Activated naive CD8-positive, alpha-beta T cell treated with anti-CD3 and anti-CD28 coated beads, Interleukin-2, amount 50 U/mL, for 24 hours (primary cell): Measurements from ENCODE around the gene SLC39A2.
"Not testable (repeated sequence)": the region's sequence is repeated elsewhere in the genome, so short reads cannot be mapped to it uniquely, and the experiment has no call there.

Source experiments
- ATAC-seq: fragments of 150-1000 bp; cut with Tn5 transposase; one replicate; pipeline ENCODE4 v1.10.0; 2021
- DNase-seq: peaks from one replicate; pipeline ENCODE4 v3.0.0; 2021
- H3K27ac Mint-ChIP-seq: one replicate; pipeline ENCODE4 v1.8.0; 2021; ENCODE audit warnings: mild to moderate bottlenecking, mixed read lengths
- H3K27me3 Mint-ChIP-seq: one replicate; pipeline ENCODE4 v1.8.0; 2021; ENCODE audit warnings: mixed read lengths
- H3K36me3 Mint-ChIP-seq: one replicate; pipeline ENCODE4 v1.8.0; 2021; ENCODE audit warnings: low read depth, mixed read lengths
- H3K4me1 Mint-ChIP-seq: one replicate; pipeline ENCODE4 v1.8.0; 2021; ENCODE audit warnings: mixed read lengths
- H3K4me3 Mint-ChIP-seq: one replicate; pipeline ENCODE4 v1.8.0; 2021; ENCODE audit warnings: mild to moderate bottlenecking, moderate library complexity, mixed read lengths
- H3K9me3 Mint-ChIP-seq: one replicate; pipeline ENCODE4 v1.8.0; 2021; ENCODE audit warnings: mixed read lengths

Gene SLC39A2, protein sequence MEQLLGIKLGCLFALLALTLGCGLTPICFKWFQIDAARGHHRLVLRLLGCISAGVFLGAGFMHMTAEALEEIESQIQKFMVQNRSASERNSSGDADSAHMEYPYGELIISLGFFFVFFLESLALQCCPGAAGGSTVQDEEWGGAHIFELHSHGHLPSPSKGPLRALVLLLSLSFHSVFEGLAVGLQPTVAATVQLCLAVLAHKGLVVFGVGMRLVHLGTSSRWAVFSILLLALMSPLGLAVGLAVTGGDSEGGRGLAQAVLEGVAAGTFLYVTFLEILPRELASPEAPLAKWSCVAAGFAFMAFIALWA

DNA sequence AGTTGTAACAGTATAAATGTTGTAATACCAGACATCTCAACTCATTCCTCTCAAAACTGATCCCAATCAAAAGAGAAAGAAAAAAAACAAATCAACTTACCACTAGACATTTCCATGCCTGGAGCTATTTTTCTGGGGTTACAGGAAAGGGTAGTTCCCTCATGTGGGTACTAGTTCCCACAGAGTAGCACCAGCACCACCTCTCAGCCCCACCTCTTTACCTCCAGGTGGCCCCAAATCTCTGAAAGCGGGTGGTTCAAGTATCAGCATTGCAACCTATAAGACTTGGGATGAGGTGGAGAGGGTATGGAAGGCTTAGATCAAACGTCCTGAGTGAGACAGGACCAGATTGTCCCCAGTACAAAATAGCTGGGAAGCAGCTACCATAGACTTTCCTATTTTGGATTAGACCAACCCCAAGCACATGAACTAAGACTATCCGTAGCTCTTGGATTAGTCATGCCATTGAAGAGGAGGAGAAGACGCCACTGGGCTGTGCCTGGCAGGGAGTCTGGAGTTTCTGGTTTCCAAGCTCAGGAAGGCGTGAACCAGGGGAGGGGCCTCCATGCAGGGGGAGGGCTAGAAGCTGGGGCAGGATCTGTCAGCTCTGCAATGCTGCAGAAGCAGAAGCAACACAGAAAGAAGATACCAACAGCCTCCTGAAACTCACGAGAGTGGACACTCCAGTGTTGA, at the start of gene SLC39A2:
SLC39A2 (plus strand) TSS at position 620 of the 693 bp plus-strand sequence. CDS start 154 bp downstream, outside the sequence.
- DNase-seq: no peak
- Mint-ChIP-seq H3K4me1 (no peaks in the 10 kb centered on the region), H3K27me3 (no peaks in the 10 kb centered on the region), H3K27ac (no peak within 1 kb of the TSS), H3K36me3 (peaks cover 28% of the 10 kb centered on the region), H3K4me3 (no peak within 1 kb of the TSS), H3K9me3 (no peaks in the 10 kb centered on the region)
- ATAC-seq: no peak

- H3K4me1 Mint-ChIP-seq, H3K27ac Mint-ChIP-seq, ATAC-seq, H3K36me3 Mint-ChIP-seq, H3K4me3 Mint-ChIP-seq, DNase-seq, H3K9me3 Mint-ChIP-seq: not testable (repeated sequence)
- peaks cover 11% of the 10 kb centered on the region for H3K27me3 Mint-ChIP-seq
Measured at GRCh38 chr14:20954736-20955537, 44.2 kb upstream of the SLC39A2 start, which contains the start of gene RNASE2. TSS of gene RNASE2 (plus strand) at chr14:20955487. CDS start at chr14:20955772, 285 bp downstream.

DNA sequence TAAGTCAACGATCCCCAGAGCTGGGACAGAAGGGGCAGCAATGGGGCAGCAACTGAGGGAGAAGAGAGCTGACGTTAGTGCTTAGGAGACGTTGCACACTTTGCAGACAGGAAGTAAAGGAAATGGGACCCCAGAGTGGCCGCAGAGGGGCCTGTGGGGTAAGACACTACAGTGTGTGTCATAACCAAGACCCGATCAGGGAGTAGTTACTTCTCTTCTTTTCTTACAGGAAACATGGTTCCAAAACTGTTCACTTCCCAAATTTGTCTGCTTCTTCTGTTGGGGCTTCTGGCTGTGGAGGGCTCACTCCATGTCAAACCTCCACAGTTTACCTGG, 43.6 kb upstream of the SLC39A2 start:
- H3K4me3 Mint-ChIP-seq, H3K27me3 Mint-ChIP-seq, H3K36me3 Mint-ChIP-seq, ATAC-seq, H3K27ac Mint-ChIP-seq, DNase-seq, H3K9me3 Mint-ChIP-seq, H3K4me1 Mint-ChIP-seq: not testable (repeated sequence)

- DNase-seq: no peak
- Mint-ChIP-seq H3K27me3 (peaks cover 8% of the 10 kb centered on the region), H3K4me3 (no peak overlapping the region), H3K9me3 (no peaks in the 10 kb centered on the region), H3K36me3 (no peaks in the 10 kb centered on the region), H3K4me1 (peaks cover 16% of the 10 kb centered on the region), H3K27ac (no peak overlapping the region)
- ATAC-seq: no peak
Measured at GRCh38 chr14:20956376-20956976, 42.6 kb upstream of the SLC39A2 start.

DNA sequence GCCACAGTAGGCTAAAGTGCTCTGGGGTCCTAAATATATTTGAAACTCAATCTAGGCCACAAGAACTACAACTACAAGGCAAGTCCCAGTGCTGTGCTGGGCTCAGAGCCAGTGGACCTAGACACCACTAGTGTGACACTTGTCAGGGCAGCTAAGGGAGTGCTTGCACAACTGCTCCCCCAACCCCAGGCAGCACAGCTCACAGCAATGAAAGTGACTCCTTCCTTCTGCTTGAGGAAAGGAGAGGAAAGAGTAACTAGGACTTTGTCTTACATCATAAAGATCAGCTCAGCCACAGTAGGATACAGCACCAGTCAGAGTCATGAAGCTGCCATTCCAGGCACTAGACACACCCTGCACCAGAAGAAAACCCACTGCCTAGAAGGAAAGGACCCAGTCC, 40.1 kb upstream of the SLC39A2 start:
- not testable (repeated sequence) for H3K27ac Mint-ChIP-seq, H3K36me3 Mint-ChIP-seq, ATAC-seq, H3K4me3 Mint-ChIP-seq, H3K9me3 Mint-ChIP-seq, DNase-seq
- Mint-ChIP-seq H3K27me3 (peaks cover 11% of the 10 kb centered on the region), H3K4me1 (peaks cover 20% of the 10 kb centered on the region)

- Mint-ChIP-seq H3K36me3 (no peaks in the 10 kb centered on the region), H3K4me1 (peaks cover 12% of the 10 kb centered on the region), H3K27me3 (peaks cover 43% of the 10 kb centered on the region), H3K27ac (no peak overlapping the region), H3K9me3 (no peaks in the 10 kb centered on the region), H3K4me3 (no peak overlapping the region)
- ATAC-seq: no peak
- DNase-seq: no peak
Measured at GRCh38 chr14:20969336-20969735, 29.8 kb upstream of the SLC39A2 start.

DNA sequence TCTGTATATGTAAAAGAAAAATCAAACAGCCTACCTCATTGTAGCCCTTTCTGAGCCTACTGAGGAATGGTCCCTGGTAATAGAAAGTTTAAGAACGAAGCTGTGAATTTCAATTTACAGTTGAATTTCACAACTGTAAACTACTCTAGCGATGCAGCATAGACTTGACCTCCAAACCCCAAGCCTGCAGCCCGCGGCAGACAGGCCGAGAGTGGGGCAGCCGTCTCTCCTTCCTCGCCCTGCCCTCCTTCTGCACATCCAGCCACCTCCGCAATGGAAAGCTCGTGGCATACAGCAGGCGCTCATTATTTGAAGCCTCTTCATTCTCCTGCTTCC, 28.5 kb upstream of the SLC39A2 start:
- ATAC-seq (no peak), DNase-seq (no peak)
- peak overlapping the region; percentile 85 for H3K4me3 Mint-ChIP-seq
- no peak overlapping the region for H3K27ac Mint-ChIP-seq
- H3K36me3 Mint-ChIP-seq: no peaks in the 10 kb centered on the region
- peaks cover 12% of the 10 kb centered on the region for H3K4me1 Mint-ChIP-seq
- H3K9me3 Mint-ChIP-seq: no peaks in the 10 kb centered on the region
- H3K27me3 Mint-ChIP-seq: peaks cover 36% of the 10 kb centered on the region

- DNase-seq (peak; percentile 85), ATAC-seq (peak; percentile 93)
- no peaks in the 10 kb centered on the region for H3K9me3 Mint-ChIP-seq
- H3K27me3 Mint-ChIP-seq: peaks cover 34% of the 10 kb centered on the region
- peaks cover 12% of the 10 kb centered on the region for H3K4me1 Mint-ChIP-seq
- peak overlapping the region; percentile 53 for H3K27ac Mint-ChIP-seq
- no peaks in the 10 kb centered on the region for H3K36me3 Mint-ChIP-seq
- peak overlapping the region; percentile 85 for H3K4me3 Mint-ChIP-seq
Measured at GRCh38 chr14:20970983-20971704, 27.9 kb upstream of the SLC39A2 start.

- peaks cover 34% of the 10 kb centered on the region for H3K27me3 Mint-ChIP-seq
- H3K27ac Mint-ChIP-seq: no peak overlapping the region
- DNase-seq (no peak), ATAC-seq (no peak)
- peak overlapping the region; percentile 85 for H3K4me3 Mint-ChIP-seq
- peaks cover 12% of the 10 kb centered on the region for H3K4me1 Mint-ChIP-seq
- no peaks in the 10 kb centered on the region for H3K36me3 Mint-ChIP-seq
- H3K9me3 Mint-ChIP-seq: no peaks in the 10 kb centered on the region
Measured at GRCh38 chr14:20971705-20972021, 27.4 kb upstream of the SLC39A2 start.

- Mint-ChIP-seq H3K4me3 (no peak overlapping the region), H3K4me1 (peaks cover 12% of the 10 kb centered on the region), H3K36me3 (no peaks in the 10 kb centered on the region), H3K9me3 (no peaks in the 10 kb centered on the region), H3K27me3 (peaks cover 23% of the 10 kb centered on the region), H3K27ac (no peak overlapping the region)
- DNase-seq (no peak), ATAC-seq (no peak)
Measured at GRCh38 chr14:20973501-20973900, 25.6 kb upstream of the SLC39A2 start.

DNA sequence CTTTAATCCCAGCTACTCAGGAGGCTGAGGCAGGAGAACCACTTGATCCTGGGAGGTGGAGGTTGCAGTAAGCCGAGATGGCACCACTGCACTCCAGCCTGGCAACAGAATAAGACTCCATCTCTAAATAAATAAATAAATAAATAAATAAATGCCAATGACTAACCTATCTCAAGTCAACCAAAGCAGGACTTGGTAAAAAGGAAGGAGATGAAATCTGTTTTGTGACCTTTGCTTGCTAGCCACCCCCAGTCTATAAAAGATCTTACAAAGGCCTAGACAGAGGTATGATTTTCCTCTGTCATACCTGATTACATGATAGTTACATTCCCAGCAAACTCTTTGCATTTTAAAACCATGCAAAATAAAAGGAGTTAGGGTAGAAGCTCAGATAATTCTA, 22.8 kb upstream of the SLC39A2 start:
- H3K4me1 Mint-ChIP-seq: peaks cover 4% of the 10 kb centered on the region
- H3K27ac Mint-ChIP-seq: no peak overlapping the region
- ATAC-seq (no peak), DNase-seq (no peak)
- peaks cover 29% of the 10 kb centered on the region for H3K27me3 Mint-ChIP-seq
- no peaks in the 10 kb centered on the region for H3K9me3 Mint-ChIP-seq
- H3K4me3 Mint-ChIP-seq: no peak overlapping the region
- H3K36me3 Mint-ChIP-seq: no peaks in the 10 kb centered on the region

DNA sequence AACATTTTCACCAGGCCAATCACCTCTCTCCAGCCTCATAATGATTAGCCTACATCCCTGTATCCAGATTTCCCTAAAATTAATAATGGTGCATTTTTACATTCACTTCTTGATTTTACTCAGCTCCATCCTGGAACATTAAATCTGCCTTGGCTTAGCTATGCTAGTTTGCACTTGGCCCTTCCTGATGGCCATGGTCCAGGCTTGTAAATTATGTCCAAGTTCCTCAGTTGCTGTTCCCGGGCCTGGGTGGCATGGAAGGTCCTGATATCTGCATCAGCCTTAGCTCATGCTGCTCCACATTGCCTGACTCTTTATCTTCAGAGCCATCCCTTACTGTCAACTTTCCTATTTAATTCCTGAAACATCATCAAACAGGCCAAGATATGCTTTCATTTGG, 20.4 kb upstream of the SLC39A2 start:
- ATAC-seq (no peak), DNase-seq (no peak)
- Mint-ChIP-seq H3K36me3 (no peaks in the 10 kb centered on the region), H3K4me3 (no peak overlapping the region), H3K4me1 (peaks cover 1% of the 10 kb centered on the region), H3K27ac (no peak overlapping the region), H3K27me3 (peaks cover 12% of the 10 kb centered on the region), H3K9me3 (no peaks in the 10 kb centered on the region)

DNA sequence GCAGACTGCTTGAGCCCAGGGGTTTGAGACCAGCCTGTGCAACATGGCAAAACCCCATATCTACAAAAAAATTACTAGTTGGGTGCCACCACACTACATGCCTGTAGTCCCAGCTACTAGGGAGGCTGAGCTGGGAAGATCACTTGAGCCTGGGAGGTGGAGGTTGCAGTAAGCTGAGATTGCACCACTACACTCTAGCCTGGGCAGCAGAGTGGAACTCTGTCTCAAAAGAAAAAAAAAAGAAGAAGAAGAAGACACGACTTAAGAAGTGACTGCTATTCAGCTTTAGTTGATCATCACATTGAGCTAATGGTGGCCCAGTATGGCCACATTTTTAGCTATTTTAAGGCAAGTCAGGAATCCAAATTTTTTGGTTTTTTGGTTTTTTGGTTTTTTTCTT, 18.2 kb upstream of the SLC39A2 start:
- DNase-seq (no peak), ATAC-seq (no peak)
- Mint-ChIP-seq H3K27me3 (peaks cover 12% of the 10 kb centered on the region), H3K4me3 (no peak overlapping the region), H3K9me3 (no peaks in the 10 kb centered on the region), H3K27ac (no peak overlapping the region), H3K4me1 (peaks cover 1% of the 10 kb centered on the region), H3K36me3 (no peaks in the 10 kb centered on the region)

GRCh38 chr14:20982646-20983369, 16.3 kb upstream of the SLC39A2 start:
- ATAC-seq (no peak), DNase-seq (no peak)
- H3K4me1 Mint-ChIP-seq: peaks cover 1% of the 10 kb centered on the region
- peaks cover 12% of the 10 kb centered on the region for H3K27me3 Mint-ChIP-seq
- no peaks in the 10 kb centered on the region for H3K36me3 Mint-ChIP-seq
- H3K27ac Mint-ChIP-seq: no peak overlapping the region
- H3K9me3 Mint-ChIP-seq: no peaks in the 10 kb centered on the region
- H3K4me3 Mint-ChIP-seq: no peak overlapping the region
